H9 (cell line): ENCODE data around the gene WDPCP. TPM values are rescaled to one million over a fixed set of nuclear protein-coding genes. Genes with fewer than 3 reads are reported as not detected.

ENCODE experiments used
- DNase-seq: peaks from one replicate; pipeline ENCODE4 v3.0.0-alpha.2; 2017
- H2AFZ ChIP-seq: one replicate; pipeline ENCODE4 v1.6.1; 2013; ENCODE audit warnings: mild to moderate bottlenecking, low read length, control low read depth, moderate library complexity
- H2AK5ac ChIP-seq: 2 replicates; pipeline ENCODE4 v1.6.1; 2013; ENCODE audit warnings: low read length, control low read depth, mixed read lengths; ENCODE audit not compliant: insufficient read length
- H2BK120ac ChIP-seq: one replicate; pipeline ENCODE4 v1.6.1; 2013; ENCODE audit warnings: low read depth, mild to moderate bottlenecking, low read length, control low read depth, inconsistent platforms; ENCODE audit not compliant: poor library complexity, severe bottlenecking
- H2BK12ac ChIP-seq: 2 replicates; pipeline ENCODE4 v1.6.1; 2013; ENCODE audit warnings: low read length, control low read depth, mixed read lengths, low read depth; ENCODE audit not compliant: insufficient read length
- H2BK15ac ChIP-seq: 2 replicates; pipeline ENCODE4 v1.6.1; 2013; ENCODE audit warnings: low read depth, low read length, control low read depth
- H2BK20ac ChIP-seq: one replicate; pipeline ENCODE4 v1.6.1; 2013; ENCODE audit warnings: low read depth, mild to moderate bottlenecking, low read length, control low read depth, inconsistent platforms; ENCODE audit not compliant: poor library complexity, severe bottlenecking
- H2BK5ac ChIP-seq: 2 replicates; pipeline ENCODE4 v1.6.1; 2013; ENCODE audit warnings: low read length, control low read depth, mixed read lengths; ENCODE audit not compliant: insufficient read length
- H3K14ac ChIP-seq: 2 replicates; pipeline ENCODE4 v1.6.1; 2013; ENCODE audit warnings: low read length, control low read depth; ENCODE audit not compliant: insufficient read depth
- H3K18ac ChIP-seq: 2 replicates; pipeline ENCODE4 v1.6.1; 2013; ENCODE audit warnings: low read depth, mild to moderate bottlenecking, mixed read lengths, low read length, control low read depth; ENCODE audit not compliant: insufficient read length
- H3K23ac ChIP-seq: 2 replicates; pipeline ENCODE4 v1.6.1; 2013; ENCODE audit warnings: low read length, control low read depth, mixed read lengths, low read depth; ENCODE audit not compliant: insufficient read length
- H3K23me2 ChIP-seq: 2 replicates; pipeline ENCODE4 v1.6.1; 2013; ENCODE audit warnings: low read depth, mild to moderate bottlenecking, mixed read lengths, low read length, control low read depth; ENCODE audit not compliant: insufficient read length, poor library complexity, severe bottlenecking
- H3K27ac ChIP-seq: 2 replicates; pipeline ENCODE4 v1.5.1; 2013; ENCODE audit warnings: low read length, control low read depth, mixed read lengths, low read depth; ENCODE audit not compliant: insufficient read length
- H3K27me3 ChIP-seq: 2 replicates; pipeline ENCODE4 v1.6.1; 2013; ENCODE audit warnings: low read length, control low read depth, inconsistent platforms; ENCODE audit not compliant: insufficient read depth
- H3K4ac ChIP-seq: 2 replicates; pipeline ENCODE4 v1.6.1; 2013; ENCODE audit warnings: low read depth, mild to moderate bottlenecking, control low read depth, inconsistent platforms, low read length, moderate library complexity
- H3K4me1 ChIP-seq: 2 replicates; pipeline ENCODE4 v1.6.1; 2013; ENCODE audit warnings: low read length, control low read depth, inconsistent platforms; ENCODE audit not compliant: insufficient read depth
- H3K4me2 ChIP-seq: 2 replicates; pipeline ENCODE4 v1.6.1; 2013; ENCODE audit warnings: low read length, control low read depth, mixed read lengths; ENCODE audit not compliant: insufficient read length, insufficient read depth
- H3K56ac ChIP-seq: 2 replicates; pipeline ENCODE4 v1.6.1; 2013; ENCODE audit warnings: low read depth, mild to moderate bottlenecking, mixed read lengths, low read length, control low read depth; ENCODE audit not compliant: insufficient read length
- H3K79me1 ChIP-seq: 2 replicates; pipeline ENCODE4 v1.6.1; 2013; ENCODE audit warnings: low read depth, mild to moderate bottlenecking, moderate library complexity, low read length, control low read depth, inconsistent platforms; ENCODE audit not compliant: insufficient read depth, poor library complexity, severe bottlenecking
- H3K79me2 ChIP-seq: 2 replicates; pipeline ENCODE4 v1.6.1; 2013; ENCODE audit warnings: low read length, control low read depth, inconsistent platforms; ENCODE audit not compliant: insufficient read depth
- H3K9ac ChIP-seq: 2 replicates; pipeline ENCODE4 v1.6.1; 2013; ENCODE audit warnings: low read length, control low read depth, mixed read lengths; ENCODE audit not compliant: insufficient read length; ENCODE audit errors: extremely low read depth
- H3K9me3 ChIP-seq: one replicate; pipeline ENCODE4 v1.6.1; 2013; ENCODE audit warnings: low read depth, low read length, inconsistent platforms; ENCODE audit not compliant: control insufficient read depth
- H3T11ph ChIP-seq: one replicate; pipeline ENCODE4 v1.6.1; 2013; ENCODE audit warnings: mild to moderate bottlenecking, low read length, control low read depth, inconsistent platforms
- H4K20me1 ChIP-seq: one replicate; pipeline ENCODE4 v1.6.1; 2013; ENCODE audit not compliant: control insufficient read depth, insufficient read length, insufficient read depth
- H4K5ac ChIP-seq: 2 replicates; pipeline ENCODE4 v1.6.1; 2013; ENCODE audit warnings: low read depth, mild to moderate bottlenecking, mixed read lengths, low read length, control low read depth; ENCODE audit not compliant: insufficient read length
- H4K8ac ChIP-seq: replicated peaks from 2 replicates; pipeline ENCODE4 v1.6.1; 2013; ENCODE audit warnings: low read length, control low read depth, mixed read lengths, low read depth; ENCODE audit not compliant: insufficient read length
- H4K91ac ChIP-seq: 2 replicates; pipeline ENCODE4 v1.6.1; 2013; ENCODE audit warnings: low read depth, mild to moderate bottlenecking, moderate library complexity, mixed read lengths, low read length, control low read depth; ENCODE audit not compliant: insufficient read length
- H3K27ac Mint-ChIP-seq, 3 experiments: 2 replicates in 2 of 3; 3 replicates in 1 of 3; pipeline ENCODE4 v1.8.0; 2020 to 2021; ENCODE audit warnings: mixed read lengths in 3 of 3, mild to moderate bottlenecking in 1 of 3, moderate library complexity in 1 of 3
- H3K27me3 Mint-ChIP-seq: 2 replicates; pipeline ENCODE4 v1.8.0; 2021; ENCODE audit warnings: low read depth, mild to moderate bottlenecking, moderate library complexity, mixed read lengths
- H3K36me3 Mint-ChIP-seq, 3 experiments: 2 replicates in 2 of 3; 3 replicates in 1 of 3; pipeline ENCODE4 v1.8.0; 2020 to 2021; ENCODE audit warnings: low read depth in 3 of 3, mixed read lengths in 3 of 3; ENCODE audit not compliant: insufficient read depth in 1 of 3
- H3K4me1 Mint-ChIP-seq, 2 experiments: 2 replicates each; pipeline ENCODE4 v1.8.0; 2020; ENCODE audit warnings: mixed read lengths in 2 of 2
- H3K4me3 Mint-ChIP-seq, 2 experiments: 2 replicates in 1 of 2; 3 replicates in 1 of 2; pipeline ENCODE4 v1.8.0; 2020 to 2021; ENCODE audit warnings: mild to moderate bottlenecking in 2 of 2, mixed read lengths in 2 of 2, moderate library complexity in 1 of 2
- H3K9me3 Mint-ChIP-seq, 2 experiments: 2 replicates in 1 of 2; 3 replicates in 1 of 2; pipeline ENCODE4 v1.8.0; 2020; ENCODE audit warnings: mild to moderate bottlenecking in 2 of 2, mixed read lengths in 2 of 2, moderate library complexity in 1 of 2
- WGBS: extraction: QIAGEN DNeasy Blood & Tissue Kit; methylation state at CpG from one replicate; pipeline ENCODE4 v1.1.7; 2013; ENCODE audit warnings: missing lambda C conversion rate, low lambda C conversion rate, mixed read lengths; ENCODE audit not compliant: insufficient read length; ENCODE audit errors: extremely low coverage; 5-methylcytosine and 5-hydroxymethylcytosine counted together
- total RNA-seq: library from RNA; stranded (reverse); gene quantifications from 2 replicates; pipeline ENCODE4 v1.2.1, GENCODE V29; 2021
- TF ChIP-seq, protein P1 (sequence below): fragments of 200-600 bp; sonication (generic); conservative IDR thresholded peaks from 3 replicates; pipeline ENCODE4 v1.8.0; 2021; ENCODE audit warnings: antibody characterized with exemption, mild to moderate bottlenecking

WDPCP gene
- total RNA-seq, 1 experiment from 2014 or later, result 22.4 TPM

DNA sequence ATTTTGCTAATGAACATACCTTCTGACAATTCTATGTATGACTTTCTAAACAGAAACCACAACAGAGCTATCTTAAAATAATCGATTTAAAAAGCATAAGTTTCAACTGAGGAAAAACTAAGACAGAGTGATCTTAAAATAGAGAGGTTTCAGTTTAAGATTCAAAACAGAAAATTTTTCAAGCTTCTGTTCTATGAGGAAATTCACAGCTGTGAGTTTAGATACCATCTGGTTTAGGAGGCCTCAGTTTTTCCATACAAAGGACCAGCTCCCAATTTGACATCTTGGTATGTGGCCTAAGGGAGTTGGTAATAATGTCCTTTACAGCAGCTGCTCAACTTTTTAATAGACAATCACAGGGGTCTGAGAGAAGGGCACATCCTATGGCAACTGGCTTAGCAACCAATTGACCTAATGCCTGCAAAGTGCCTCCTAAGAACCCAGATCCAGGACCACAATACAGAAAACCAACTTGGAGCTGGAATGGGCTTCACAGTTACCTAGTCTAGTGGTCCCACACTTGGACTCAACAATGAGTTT, 40.2 kb upstream of the WDPCP start:
- Histone ChIP-seq H3K4ac (no peak overlapping the region), H3K18ac (no peak overlapping the region), H3K27me3 (no peaks in the 10 kb centered on the region), H2BK20ac (no peak overlapping the region), H4K8ac (no peak overlapping the region), H3K79me2 (no peaks in the 10 kb centered on the region), H2BK5ac (no peak overlapping the region), H3K9me3 (no peaks in the 10 kb centered on the region), H3K4me1 (no peaks in the 10 kb centered on the region), H2BK120ac (no peak overlapping the region), H3K14ac (no peak overlapping the region), H3K4me2 (no peak overlapping the region), H4K5ac (no peak overlapping the region), H3K79me1 (no peaks in the 10 kb centered on the region), H4K91ac (no peak overlapping the region), H2AFZ (no peak overlapping the region), H3K23me2 (no peaks in the 10 kb centered on the region), H3K27ac (no peak overlapping the region), H2AK5ac (no peak overlapping the region), H4K20me1 (no peaks in the 10 kb centered on the region), H2BK12ac (no peak overlapping the region), H3K23ac (no peak overlapping the region), H2BK15ac (no peak overlapping the region), H3K56ac (no peak overlapping the region), H3T11ph (no peak overlapping the region), H3K9ac (no peak overlapping the region)
- TF ChIP-seq, protein P1, sequence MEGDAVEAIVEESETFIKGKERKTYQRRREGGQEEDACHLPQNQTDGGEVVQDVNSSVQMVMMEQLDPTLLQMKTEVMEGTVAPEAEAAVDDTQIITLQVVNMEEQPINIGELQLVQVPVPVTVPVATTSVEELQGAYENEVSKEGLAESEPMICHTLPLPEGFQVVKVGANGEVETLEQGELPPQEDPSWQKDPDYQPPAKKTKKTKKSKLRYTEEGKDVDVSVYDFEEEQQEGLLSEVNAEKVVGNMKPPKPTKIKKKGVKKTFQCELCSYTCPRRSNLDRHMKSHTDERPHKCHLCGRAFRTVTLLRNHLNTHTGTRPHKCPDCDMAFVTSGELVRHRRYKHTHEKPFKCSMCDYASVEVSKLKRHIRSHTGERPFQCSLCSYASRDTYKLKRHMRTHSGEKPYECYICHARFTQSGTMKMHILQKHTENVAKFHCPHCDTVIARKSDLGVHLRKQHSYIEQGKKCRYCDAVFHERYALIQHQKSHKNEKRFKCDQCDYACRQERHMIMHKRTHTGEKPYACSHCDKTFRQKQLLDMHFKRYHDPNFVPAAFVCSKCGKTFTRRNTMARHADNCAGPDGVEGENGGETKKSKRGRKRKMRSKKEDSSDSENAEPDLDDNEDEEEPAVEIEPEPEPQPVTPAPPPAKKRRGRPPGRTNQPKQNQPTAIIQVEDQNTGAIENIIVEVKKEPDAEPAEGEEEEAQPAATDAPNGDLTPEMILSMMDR, result no peak
- H3K27ac Mint-ChIP-seq, result no peak overlapping the region
- H3K4me3 Mint-ChIP-seq, result no peak overlapping the region
- no CpG with 5 or more reads among the region's 1 CpG for WGBS
- H3K36me3 Mint-ChIP-seq, result peaks cover 39 to 82% (median 49%) of the 10 kb centered on the region in 3 experiments; a peak in 6 of 7 replicates
- H3K27me3 Mint-ChIP-seq, result no peaks in the 10 kb centered on the region
- peaks cover 47 to 60% of the 10 kb centered on the region in 2 experiments for H3K9me3 Mint-ChIP-seq
- DNase-seq, result no peak
- no peaks in the 10 kb centered on the region for H3K4me1 Mint-ChIP-seq
